ENCODE measurements around the gene DCUN1D1. TPM values are rescaled to one million over a fixed set of nuclear protein-coding genes. Genes with fewer than 3 reads are reported as not detected.

The DCUN1D1 gene
- total RNA-seq, 1 experiment from 2014 or later, result 71.7 TPM

DNA sequence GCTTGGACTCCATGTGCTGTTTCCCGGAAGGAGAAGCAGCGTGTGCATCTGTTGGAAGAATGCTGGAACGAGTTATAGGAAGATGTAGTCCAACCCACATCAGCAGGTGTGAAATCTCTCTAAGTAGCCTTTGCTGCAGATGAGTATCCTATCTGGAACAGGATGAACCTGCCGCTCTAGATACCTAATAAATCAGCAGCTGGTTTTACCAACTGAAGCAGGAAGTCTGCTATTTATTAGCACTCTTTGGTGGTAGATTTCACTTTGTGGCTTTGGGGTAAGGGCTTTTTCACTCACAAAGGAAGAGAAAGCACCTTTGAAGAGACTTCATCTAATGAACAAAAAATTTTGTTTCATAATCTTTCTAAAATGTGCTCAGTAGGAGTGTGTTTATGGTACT lies 66.4 kb downstream of the DCUN1D1 start:
- H4K8ac ChIP-seq (replicated peaks; ENCODE audit: insufficient read length, low read depth, low read length), result no peak overlapping the region
- no peaks in the 10 kb centered on the region for H3K79me1 ChIP-seq (ENCODE audit: insufficient read depth, low read depth, low read length, poor library complexity, severe bottlenecking)
- H3K27ac Mint-ChIP-seq, result peak overlapping the region in 1 of 3 experiments; percentile 23; a peak in 1 of 7 replicates
- no peak overlapping the region for H4K5ac ChIP-seq (ENCODE audit: insufficient read length, low read depth, low read length)
- no peak overlapping the region for H2BK15ac ChIP-seq (ENCODE audit: low read depth, low read length)
- no peak overlapping the region for H3K9ac ChIP-seq (ENCODE audit: extremely low read depth, insufficient read length, low read length)
- H3K4ac ChIP-seq (ENCODE audit: low read depth, low read length), result no peak overlapping the region
- no peak overlapping the region for H3K14ac ChIP-seq (ENCODE audit: insufficient read depth, low read length)
- H3K23me2 ChIP-seq (ENCODE audit: insufficient read length, low read depth, low read length, poor library complexity, severe bottlenecking), result no peaks in the 10 kb centered on the region
- H2AK5ac ChIP-seq (ENCODE audit: insufficient read length, low read length), result no peak overlapping the region
- no peak overlapping the region for H2BK20ac ChIP-seq (ENCODE audit: low read depth, low read length, poor library complexity, severe bottlenecking)
- H2BK120ac ChIP-seq (ENCODE audit: low read depth, low read length, poor library complexity, severe bottlenecking), result no peak overlapping the region
- no peak overlapping the region for H4K91ac ChIP-seq (ENCODE audit: insufficient read length, low read depth, low read length)
- H3K9me3 Mint-ChIP-seq, result no peaks in the 10 kb centered on the region
- H3K23ac ChIP-seq (ENCODE audit: insufficient read length, low read depth, low read length), result no peak overlapping the region
- H3K4me3 Mint-ChIP-seq, result no peak overlapping the region
- no peaks in the 10 kb centered on the region for H3K79me2 ChIP-seq (ENCODE audit: insufficient read depth, low read length)
- H3T11ph ChIP-seq (ENCODE audit: low read length), result no peak overlapping the region
- no peak overlapping the region for H2BK5ac ChIP-seq (ENCODE audit: insufficient read length, low read length)
- no peak overlapping the region for H3K18ac ChIP-seq (ENCODE audit: insufficient read length, low read depth, low read length)
- no peaks in the 10 kb centered on the region for H4K20me1 ChIP-seq (ENCODE audit: control insufficient read depth, insufficient read depth, insufficient read length)
- H3K4me1 ChIP-seq (ENCODE audit: insufficient read depth, low read length), result no peaks in the 10 kb centered on the region
- no peak overlapping the region for H3K56ac ChIP-seq (ENCODE audit: insufficient read length, low read depth, low read length)
- no peaks in the 10 kb centered on the region for H3K9me3 ChIP-seq (ENCODE audit: control insufficient read depth, low read depth, low read length)
- DNase-seq, result no peak
- no peaks in the 10 kb centered on the region for H3K36me3 Mint-ChIP-seq (ENCODE audit: insufficient read depth in 1 of 3, low read depth in 3 of 3)
- peaks cover 8 to 12% of the 10 kb centered on the region in 2 experiments for H3K4me1 Mint-ChIP-seq
- TF ChIP-seq, protein P1, sequence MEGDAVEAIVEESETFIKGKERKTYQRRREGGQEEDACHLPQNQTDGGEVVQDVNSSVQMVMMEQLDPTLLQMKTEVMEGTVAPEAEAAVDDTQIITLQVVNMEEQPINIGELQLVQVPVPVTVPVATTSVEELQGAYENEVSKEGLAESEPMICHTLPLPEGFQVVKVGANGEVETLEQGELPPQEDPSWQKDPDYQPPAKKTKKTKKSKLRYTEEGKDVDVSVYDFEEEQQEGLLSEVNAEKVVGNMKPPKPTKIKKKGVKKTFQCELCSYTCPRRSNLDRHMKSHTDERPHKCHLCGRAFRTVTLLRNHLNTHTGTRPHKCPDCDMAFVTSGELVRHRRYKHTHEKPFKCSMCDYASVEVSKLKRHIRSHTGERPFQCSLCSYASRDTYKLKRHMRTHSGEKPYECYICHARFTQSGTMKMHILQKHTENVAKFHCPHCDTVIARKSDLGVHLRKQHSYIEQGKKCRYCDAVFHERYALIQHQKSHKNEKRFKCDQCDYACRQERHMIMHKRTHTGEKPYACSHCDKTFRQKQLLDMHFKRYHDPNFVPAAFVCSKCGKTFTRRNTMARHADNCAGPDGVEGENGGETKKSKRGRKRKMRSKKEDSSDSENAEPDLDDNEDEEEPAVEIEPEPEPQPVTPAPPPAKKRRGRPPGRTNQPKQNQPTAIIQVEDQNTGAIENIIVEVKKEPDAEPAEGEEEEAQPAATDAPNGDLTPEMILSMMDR (conservative IDR thresholded peaks at IDR 0.05), result no peak
- no peak overlapping the region for H2AFZ ChIP-seq (ENCODE audit: low read length)
- WGBS (ENCODE audit: extremely low coverage, insufficient read length, low lambda C conversion rate), result no CpG with 5 or more reads among the region's 4 CpGs
- no peaks in the 10 kb centered on the region for H3K27me3 ChIP-seq (ENCODE audit: insufficient read depth, low read length)
- no peak overlapping the region for H2BK12ac ChIP-seq (ENCODE audit: insufficient read length, low read depth, low read length)
- H3K27me3 Mint-ChIP-seq (ENCODE audit: low read depth), result no peaks in the 10 kb centered on the region
- H3K4me2 ChIP-seq (ENCODE audit: insufficient read depth, insufficient read length, low read length), result no peak overlapping the region
- no peak overlapping the region for H3K27ac ChIP-seq (ENCODE audit: insufficient read length, low read depth, low read length)
